ENCODE measurements around the gene MAGI1. TPM values are rescaled to one million over a fixed set of nuclear protein-coding genes. Genes with fewer than 3 reads are reported as not detected.

Gene MAGI1
- total RNA-seq, 1 donor from 2014 or later: 0.49 TPM

DNA sequence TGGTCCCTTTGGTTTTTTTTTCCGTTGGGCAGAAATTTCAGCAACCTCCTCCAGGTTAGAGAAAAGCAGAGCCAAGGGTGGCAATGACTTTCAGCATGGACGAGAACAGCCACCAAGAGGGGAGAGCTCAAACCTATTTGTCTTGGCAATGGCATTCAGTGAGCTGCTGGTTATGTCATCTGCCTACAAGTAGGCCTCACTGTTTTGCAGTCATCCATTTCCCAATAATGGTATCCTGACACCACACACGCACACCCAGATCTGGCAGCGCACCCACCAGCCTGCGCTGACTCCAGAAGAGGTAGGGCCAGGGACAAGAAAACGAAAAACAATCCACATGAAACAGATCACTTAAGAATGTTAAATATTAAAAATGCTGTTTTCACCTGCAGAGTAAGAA, 92.3 kb downstream of the MAGI1 start:
- intact Hi-C loops (cut with micrococcal nuclease): no loop called here

DNA sequence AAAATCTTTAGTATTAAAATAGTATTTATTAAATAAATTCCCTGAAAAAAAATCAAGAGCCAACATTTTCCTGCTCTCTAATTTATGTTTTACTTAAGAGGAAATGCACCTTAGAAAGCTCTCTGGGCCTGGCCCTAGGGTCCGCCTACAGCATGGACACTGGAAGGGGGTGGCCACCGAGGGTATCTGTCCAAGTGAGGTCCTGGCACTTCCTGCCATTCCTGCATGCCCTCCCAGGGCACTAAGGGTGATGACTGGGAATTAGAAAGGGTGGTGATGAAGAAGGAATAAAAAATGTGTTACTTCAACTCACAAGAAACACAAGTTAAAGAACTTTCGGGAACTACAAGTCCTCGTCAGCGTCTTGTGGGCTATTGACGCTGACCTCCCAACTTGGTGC, 92.8 kb downstream of the MAGI1 start:
- intact Hi-C loops (cut with micrococcal nuclease): no loop called here

DNA sequence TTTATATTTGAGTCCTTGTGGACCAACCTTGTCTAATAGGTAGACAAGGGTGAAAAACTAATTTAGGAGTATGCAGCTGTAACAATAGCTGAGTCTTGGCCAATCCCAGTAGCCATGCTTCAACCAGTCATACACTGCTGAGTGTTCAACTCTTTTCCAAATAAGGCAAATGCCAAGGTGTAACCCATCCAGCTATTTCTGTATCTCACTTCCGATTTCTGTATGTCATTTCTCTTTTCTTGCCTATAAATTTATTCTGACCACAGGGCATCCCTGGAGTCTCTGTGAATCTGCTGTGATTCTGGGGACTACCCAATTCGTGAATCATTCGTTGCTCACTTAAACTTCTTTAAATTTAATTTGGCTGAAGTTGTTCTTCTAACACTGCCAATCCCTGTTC, 93.2 kb downstream of the MAGI1 start:
- intact Hi-C loops (cut with micrococcal nuclease): no loop called here

DNA sequence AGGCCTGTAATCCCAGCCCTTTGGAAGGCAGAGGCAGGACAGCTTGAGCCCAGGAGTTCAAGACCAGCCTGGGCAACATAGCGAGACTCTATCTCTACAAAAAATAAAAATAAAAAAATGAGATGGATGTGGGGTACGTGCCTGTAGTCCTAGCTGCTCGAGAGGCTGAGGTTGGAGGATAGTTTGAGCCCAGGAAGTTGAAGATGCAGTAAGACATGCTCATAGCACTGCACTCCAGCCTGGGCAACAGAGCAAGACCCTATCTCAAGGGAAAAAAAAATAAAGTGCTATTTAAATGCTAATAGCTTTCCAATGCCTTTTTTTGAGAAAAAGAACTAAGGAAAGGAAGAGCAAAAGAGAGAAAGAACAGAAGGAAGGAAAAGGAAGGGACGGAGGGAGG, 94.5 kb downstream of the MAGI1 start:
- intact Hi-C loops (cut with micrococcal nuclease): no loop called here

DNA sequence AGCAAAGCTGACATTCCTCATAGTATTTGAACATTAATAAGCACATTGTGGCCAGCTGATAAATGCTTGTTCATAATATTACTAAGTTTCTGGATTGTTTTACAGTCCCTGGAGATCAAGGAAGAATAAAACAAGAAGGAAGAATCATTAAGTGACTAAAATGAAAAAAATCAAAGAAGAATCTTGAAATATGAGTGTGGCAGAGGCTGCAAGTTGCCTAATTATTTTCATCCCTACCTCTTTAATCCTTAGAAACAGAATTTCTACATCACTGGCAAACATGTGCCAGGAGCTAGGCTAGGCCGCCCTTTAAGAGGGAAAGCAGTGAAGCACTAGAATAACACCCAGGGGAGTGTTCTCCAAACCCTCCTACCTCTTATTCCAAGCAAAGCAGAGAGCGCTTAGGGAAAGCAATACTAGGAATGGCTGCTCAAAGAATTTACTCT, 98.9 kb downstream of the MAGI1 start:
- intact Hi-C loops (cut with micrococcal nuclease): no loop called here

DNA sequence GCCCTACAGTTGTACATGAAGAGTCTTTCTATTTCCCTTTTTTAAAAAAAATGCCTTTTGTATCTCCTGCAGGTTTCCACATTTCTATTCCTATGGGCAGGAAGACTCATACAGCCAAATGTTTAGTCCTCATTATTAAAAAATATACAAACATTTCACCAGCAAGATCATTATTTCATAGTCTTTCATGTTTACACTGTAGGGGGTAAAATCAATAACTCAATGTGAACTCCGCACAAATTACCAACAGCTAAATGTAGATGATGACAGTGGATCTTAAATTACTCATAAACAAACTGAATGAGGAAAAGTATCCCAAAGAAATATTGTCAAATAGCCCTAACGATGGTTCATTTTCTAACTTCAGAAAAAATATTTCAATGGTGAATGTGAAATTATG, 99.5 kb downstream of the MAGI1 start:
- intact Hi-C loops (cut with micrococcal nuclease): no loop called here

DNA sequence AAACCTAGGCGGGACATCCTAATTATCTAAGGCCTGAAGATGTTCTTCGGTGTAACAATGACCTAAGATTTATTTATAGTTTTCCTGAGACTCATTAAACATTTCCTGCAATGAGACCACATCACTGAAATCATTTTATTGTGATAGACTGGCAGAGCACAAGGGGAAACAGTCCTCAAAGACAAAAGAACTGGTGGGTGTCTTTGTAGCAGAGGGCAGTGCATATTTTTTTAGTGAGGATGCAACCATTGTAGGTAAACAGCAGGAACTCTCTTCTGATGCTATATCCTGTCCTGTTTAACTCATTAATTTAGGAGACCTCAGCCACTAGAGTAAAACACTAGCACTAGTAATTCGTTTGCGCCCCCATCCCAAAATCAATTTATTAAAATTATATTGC, 100.0 kb downstream of the MAGI1 start:
- intact Hi-C loops (cut with micrococcal nuclease): no loop called here

DNA sequence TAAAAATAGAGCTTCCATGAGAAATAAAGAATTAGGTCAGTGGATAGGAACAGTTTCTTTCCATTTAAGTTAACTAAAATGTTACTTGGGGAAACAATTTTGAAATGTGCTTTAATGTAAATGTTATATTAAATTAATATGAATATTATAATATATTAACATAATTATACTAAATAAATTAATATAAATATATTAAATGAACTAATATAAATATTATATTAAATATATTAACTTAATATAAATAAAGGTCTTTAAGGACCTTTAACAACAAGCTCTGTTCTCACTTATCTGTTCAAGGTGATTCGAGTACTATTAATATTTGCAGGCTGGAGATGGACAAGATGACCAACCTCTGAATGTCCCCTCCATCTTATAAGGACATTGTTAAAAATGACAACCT, 100.6 kb downstream of the MAGI1 start:
- intact Hi-C loops (cut with micrococcal nuclease): no loop called here

DNA sequence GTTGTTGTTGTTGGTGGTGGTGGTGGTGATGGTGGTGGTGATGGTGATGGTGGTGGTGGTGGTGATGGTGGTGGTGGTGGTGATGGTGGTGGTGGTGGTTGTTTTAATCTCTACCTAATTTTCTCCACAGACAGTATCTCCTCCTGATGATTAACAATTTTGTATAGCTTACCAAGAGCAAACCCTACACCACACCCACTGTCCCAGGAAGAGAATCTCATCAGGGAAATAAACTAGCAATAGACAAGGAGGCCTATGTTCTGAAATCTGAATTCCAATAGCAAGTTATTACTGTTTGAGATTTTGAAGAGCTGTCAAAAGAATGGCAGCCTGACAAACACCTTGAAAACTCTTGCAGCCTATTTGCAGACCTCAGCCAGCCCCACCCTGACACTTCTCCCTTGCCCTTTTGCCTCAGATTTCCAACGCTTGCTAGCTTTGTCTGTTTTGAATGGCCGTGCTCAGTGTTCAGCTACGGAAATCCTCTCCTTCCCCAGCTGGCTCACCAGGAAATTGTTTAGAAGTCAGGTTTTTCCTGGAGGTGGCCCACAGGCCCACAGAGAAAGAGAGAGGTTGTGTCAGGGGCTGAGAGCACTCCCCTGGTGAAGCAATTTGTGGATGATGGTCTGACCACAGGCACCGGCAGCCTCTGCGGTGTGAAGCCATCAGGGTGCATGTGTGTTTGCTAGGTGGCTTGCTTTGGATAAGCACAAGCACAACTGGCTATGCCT, 101.6 kb downstream of the MAGI1 start:
- intact Hi-C loops (cut with micrococcal nuclease): no loop called here

DNA sequence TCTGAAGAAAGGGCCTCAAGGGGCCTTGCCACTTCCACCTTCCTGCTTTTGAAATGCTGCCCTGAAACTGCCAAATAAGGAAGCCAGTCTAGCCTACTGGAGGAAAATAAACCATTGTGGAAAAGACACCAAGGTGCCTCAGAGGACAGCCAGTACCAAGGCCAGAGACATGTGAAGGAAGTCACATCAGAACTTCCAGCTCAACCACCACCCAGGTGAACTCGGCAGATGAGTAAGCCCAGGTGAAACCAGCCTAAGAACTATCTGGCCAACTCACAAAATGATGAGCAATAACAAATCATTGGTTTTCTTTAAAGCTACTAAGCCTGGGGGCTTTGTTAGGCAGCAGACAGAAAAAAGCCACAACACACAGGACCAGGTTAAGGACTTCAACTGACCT, 103.0 kb downstream of the MAGI1 start:
- intact Hi-C loops (cut with micrococcal nuclease): no loop called here

DNA sequence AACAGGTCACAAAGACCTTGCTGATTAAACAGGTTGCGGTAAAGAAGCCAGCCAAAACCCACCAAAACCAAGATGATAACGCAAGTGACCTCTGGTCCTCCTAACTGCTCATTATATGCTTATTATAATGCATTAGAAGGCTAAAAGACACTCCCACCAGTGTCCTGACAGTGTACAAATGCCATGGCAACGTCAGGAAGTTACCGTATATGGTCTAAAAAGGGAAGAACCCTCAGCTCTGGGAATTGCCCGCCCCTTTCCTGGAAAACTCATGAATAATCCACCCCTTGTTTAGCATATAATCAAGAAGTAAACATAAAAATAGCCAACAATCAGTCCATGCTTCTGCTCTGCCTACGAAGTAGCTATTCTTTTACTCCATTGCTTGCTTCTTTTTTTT, 108.1 kb downstream of the MAGI1 start:
- intact Hi-C loops (cut with micrococcal nuclease): no loop called here

DNA sequence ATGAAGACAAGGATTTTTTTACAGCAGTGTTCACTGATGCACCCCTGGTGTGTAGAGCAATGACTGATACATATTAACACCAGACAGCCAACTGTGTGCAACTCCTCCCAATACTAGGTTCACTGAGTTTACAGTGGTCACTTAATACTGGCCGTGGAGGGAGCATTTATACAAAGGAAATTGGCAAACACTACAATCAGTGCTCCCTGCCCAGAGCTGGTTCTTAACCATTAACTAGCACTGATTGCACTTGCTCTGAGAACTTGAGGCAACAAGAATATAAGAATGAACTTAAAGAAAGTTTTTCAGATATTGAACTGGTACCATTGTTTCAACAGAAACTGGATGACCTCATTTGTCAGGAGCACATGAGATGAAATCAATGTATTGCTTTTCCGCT, 110.6 kb downstream of the MAGI1 start:
- intact Hi-C loops (cut with micrococcal nuclease): no loop called here

DNA sequence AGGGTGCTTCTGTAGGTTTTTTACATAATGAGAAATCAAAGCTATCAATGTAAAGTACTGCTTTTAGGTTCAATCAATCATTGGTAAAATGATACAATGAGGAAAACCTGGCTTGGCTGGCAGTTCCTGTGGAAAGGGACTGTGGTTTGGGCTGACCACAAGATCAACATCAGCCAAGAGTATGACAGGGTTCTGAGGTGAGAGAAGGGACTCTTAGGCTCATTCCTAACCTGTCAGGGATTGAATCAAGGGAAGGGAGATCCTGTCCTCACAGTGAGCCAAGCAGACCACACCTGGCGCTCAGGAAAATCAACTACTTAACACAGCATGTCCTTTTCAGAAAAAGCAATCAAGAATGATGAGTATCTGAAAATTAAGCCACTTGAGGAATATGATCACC, 111.1 kb downstream of the MAGI1 start:
- intact Hi-C loops (cut with micrococcal nuclease): no loop called here

DNA sequence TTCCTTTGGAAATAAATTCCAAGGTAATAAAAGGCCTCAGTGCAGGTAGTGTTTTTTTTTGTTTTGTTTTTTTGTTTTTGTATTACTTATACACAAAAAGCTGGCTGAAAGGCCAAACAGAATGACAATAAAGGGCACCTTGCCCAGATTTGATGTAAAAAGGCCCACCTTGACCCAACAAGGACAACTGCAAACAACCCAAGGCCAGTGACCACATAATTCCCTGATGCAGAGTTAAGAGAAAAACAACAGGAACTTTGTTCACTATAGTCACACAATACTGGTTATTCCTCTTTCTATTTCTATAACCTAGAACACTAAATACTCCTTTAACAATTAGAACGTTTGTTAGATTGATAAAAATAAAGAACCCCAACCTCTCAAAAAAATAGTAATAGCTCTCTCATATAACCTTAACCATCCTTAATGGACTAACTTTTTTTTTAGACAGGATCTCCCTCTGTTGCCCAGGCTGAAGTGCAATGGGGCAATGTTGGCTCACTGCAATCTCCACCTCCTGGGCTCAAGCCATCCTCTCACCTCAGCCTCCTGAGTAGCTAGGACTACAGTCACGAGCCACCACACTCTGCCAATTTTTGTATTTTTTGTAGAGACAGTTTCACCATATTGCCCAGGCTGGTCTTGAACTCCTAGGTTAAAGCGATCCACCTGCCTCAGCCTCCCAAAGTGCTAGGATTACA, 113.3 kb downstream of the MAGI1 start:
- intact Hi-C loops (cut with micrococcal nuclease): no loop called here

DNA sequence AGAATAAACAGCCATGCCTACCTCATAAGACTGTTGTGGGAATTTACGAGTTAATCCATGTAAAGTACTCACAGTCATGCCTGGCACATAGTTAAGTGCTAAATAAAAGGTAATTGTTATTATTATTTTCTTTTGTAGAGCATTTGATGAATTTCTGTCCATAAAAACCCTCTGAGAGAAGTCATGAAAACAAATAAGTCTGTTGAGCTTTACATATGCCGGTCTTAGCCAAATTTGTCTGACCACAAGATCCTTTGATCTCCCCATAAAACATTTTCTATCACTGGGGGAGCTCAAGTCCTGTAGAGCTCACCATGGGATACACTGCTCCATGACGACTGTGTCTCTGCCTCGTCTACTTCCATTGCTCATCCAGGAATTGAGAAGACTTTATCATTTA, 114.0 kb downstream of the MAGI1 start:
- intact Hi-C loops (cut with micrococcal nuclease): no loop called here

DNA sequence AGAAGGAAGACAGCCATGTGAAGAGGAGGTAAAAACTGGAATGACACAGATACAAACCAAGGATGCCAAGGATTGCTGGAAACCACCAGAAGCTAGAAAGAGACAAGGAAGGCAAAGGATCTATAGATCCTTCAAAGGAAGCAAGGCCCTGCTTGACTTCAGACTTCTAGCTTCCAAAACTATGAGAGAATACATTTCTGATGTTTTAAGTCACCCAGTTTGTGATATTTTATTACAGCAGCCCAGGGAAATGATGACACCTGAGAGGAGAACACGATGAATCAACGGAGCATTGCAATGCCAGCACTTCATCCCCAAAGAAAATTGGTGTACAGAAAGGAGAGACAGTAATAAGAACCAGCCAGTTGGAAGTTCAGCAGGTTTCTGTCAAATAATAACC, 116.3 kb downstream of the MAGI1 start:
- intact Hi-C loops (cut with micrococcal nuclease): no loop called here

DNA sequence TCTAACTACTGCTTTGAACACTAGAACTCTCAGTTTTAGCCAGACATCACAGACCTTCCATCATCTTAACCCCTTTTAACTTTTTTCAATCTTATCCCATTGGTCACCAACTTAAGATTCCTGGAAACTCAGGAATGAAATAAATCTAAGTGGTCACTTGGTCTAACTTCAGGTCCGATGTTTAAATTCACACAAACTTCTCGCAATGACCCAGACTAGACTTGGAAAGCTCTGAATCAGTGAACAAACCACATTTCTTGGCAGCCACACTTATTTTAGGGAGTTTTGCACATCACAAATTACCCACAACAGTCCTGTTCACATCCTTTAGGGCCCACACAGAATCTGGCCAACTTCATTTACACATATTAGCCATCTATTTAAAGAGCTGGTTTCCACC, 118.9 kb downstream of the MAGI1 start:
- intact Hi-C loops (cut with micrococcal nuclease): no loop called here

DNA sequence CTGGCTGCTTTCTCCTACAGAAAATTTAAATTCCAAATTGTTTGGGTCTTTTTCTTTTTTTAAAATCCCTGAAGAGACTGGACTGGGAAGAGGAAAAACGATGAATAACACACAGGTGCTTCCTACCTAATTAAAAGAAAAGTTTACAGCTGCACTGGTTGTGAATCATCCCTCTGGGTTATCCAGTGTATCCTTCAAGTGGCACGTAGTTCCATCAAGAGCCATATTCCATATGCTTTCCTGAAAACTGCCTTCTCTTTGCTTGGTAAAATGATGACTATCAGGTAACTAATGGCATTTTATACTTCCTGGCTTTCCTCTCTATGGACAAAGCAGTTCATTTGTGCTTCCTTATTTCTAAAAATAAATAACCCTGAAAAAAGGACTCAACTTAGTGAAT, 123.2 kb downstream of the MAGI1 start:
- intact Hi-C loops (cut with micrococcal nuclease): no loop called here

DNA sequence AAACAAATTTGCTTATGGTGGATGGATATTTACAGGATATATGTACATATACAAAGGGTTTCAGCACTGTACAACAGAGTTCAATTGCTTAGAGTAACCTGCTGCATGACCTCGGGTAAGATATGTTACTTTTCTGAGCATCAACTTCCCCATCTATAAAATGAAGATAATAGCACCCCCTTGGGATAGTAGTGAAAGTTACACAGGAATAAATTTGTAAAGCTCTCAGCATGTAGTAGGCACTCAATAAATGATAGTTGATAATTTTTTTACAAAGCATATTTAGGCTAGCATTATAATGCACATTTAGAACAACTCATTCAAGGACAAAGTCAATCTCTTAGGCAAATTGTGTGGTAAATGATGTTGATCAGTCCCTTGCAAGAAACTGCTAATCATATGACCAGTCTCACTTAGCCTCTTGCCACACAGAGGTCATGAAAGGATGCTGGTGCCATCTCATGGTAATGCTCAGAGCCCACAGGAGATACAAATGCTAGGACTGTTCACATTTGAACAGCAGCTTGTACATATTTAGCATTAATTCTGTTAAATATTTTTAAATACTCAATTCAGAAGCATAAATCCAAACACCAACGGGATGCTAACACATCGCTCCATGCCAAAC, 123.9 kb downstream of the MAGI1 start:
- intact Hi-C loops (cut with micrococcal nuclease): no loop called here

DNA sequence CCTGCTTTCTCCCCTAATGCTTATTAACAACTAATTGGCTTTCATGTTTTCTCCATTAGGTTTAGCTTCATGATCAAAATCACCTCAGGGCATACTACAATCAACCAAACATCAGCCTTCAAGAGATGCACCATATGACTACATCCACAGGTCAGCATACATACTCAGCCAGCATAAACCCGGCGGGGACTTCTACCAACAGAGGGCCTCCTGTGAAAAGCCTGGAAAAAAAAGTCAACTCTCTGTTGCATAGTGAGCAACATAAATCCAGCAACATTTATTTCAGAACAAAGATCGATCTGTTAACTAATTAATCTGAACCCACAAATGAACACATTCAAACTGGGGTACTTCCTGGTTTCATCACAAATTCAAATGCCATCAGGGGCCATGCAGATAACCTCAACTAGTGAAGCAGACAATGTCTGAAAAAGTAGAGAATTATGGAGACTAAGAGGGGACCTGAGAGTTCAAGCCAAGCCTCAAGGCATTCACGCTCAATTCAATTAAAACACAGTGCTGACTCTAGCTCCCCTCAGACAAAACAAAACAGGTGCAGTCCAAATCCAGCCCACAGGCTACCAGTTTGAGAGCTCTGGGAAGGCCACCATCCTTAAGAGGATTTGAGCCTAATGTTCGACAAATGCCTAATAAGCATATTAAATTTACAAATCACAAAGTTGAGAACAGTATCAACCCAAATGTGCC, 124.5 kb downstream of the MAGI1 start:
- intact Hi-C loops (cut with micrococcal nuclease): no loop called here

DNA sequence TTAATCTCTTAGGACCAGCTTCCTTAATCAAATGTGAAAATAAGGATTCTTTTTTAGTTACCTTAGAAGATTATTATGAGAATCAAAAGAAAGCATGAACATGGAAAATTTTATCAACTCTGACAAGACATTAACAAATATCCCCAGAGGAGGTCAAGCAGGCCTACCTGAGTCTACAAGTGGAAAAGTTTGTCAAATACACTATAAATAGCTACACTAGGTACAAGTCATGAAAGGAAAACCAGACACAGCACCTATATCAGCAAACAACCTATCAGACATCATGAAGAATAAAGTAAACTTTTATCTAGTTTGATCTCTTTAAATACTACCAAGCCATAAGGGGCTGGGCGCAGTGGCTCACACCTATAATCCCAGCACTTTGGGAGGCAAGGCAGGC, 126.1 kb downstream of the MAGI1 start:
- intact Hi-C loops (cut with micrococcal nuclease): no loop called here

DNA sequence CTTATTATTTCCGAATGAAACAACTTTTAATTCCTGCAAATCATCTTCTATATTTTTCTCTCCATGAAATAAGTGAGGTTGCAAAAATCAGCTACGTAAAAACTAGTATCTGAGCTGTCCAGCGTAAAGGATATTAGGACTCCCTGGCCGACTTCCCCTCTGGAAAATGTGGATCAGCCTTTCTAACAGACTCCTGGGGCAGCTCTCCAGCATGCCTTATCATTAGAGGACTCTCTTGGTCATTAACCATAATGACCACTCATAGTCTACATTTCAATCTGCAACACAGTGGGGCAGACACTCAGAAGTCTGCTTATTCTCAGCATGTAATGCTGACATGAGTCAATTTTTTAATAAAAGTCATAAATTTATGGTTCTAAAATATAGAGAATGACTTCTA, 130.1 kb downstream of the MAGI1 start:
- intact Hi-C loops (cut with micrococcal nuclease): no loop called here
